ENCODE results near the gene ZNF441.
"Not testable (repeated sequence)": the region's sequence is repeated elsewhere in the genome, so short reads cannot be mapped to it uniquely, and the experiment has no call there.

ZNF441 gene

GRCh38 chr19:11766597-11767591 is at the start of gene ZNF441:
Gene ZNF441 (plus strand): TSS chr19:11767000. CDS start chr19:11767194, 194 bp downstream.
- peak; percentile 89 for DNase-seq (ENCODE audit: low read depth)

GRCh38 chr19:11721681-11722080 is 45.1 kb upstream of the ZNF441 start:
- DNase-seq (ENCODE audit: low read depth): no peak

- no peak for DNase-seq (ENCODE audit: low read depth)
Observed at GRCh38 chr19:11722414-11722813, 44.4 kb upstream of the ZNF441 start.

- DNase-seq (ENCODE audit: low read depth): no peak
Observed at GRCh38 chr19:11729586-11729985, 37.2 kb upstream of the ZNF441 start.

GRCh38 chr19:11735375-11735774 is 31.4 kb upstream of the ZNF441 start:
- DNase-seq (ENCODE audit: low read depth): no peak

- DNase-seq (ENCODE audit: low read depth): no peak
Observed at GRCh38 chr19:11736696-11737095, 30.1 kb upstream of the ZNF441 start.

- peak; percentile 8 for DNase-seq (ENCODE audit: low read depth)
Observed at GRCh38 chr19:11737964-11738745, 28.6 kb upstream of the ZNF441 start.

GRCh38 chr19:11738746-11739620 is 27.8 kb upstream of the ZNF441 start, which contains the start of gene ZNF823:
Gene ZNF823 (minus strand): TSS chr19:11738946. CDS start chr19:11738819, 127 bp downstream.
- DNase-seq (ENCODE audit: low read depth): peak; percentile 97

GRCh38 chr19:11745869-11746268 is 20.9 kb upstream of the ZNF441 start:
- no peak for DNase-seq (ENCODE audit: low read depth)

GRCh38 chr19:11747277-11747676 is 19.5 kb upstream of the ZNF441 start:
- DNase-seq (ENCODE audit: low read depth): no peak

GRCh38 chr19:11749751-11750150 is 17.0 kb upstream of the ZNF441 start:
- no peak for DNase-seq (ENCODE audit: low read depth)

- no peak for DNase-seq (ENCODE audit: low read depth)
Observed at GRCh38 chr19:11752244-11752736, 14.5 kb upstream of the ZNF441 start.

- no peak for DNase-seq (ENCODE audit: low read depth)
Observed at GRCh38 chr19:11754663-11755062, 12.1 kb upstream of the ZNF441 start.

GRCh38 chr19:11756965-11757364 is 9.8 kb upstream of the ZNF441 start:
- DNase-seq (ENCODE audit: low read depth): no peak

GRCh38 chr19:11759805-11760204 is 7.0 kb upstream of the ZNF441 start:
- DNase-seq (ENCODE audit: low read depth): no peak

GRCh38 chr19:11763117-11763516 is 3.7 kb upstream of the ZNF441 start:
- no peak for DNase-seq (ENCODE audit: low read depth)

- no peak for DNase-seq (ENCODE audit: low read depth)
Observed at GRCh38 chr19:11763611-11764010, 3.2 kb upstream of the ZNF441 start.

- DNase-seq (ENCODE audit: low read depth): peak; percentile 1
Observed at GRCh38 chr19:11767633-11768133, 883 bp downstream of the ZNF441 start.

- no peak for DNase-seq (ENCODE audit: low read depth)
Observed at GRCh38 chr19:11769995-11770394, 3.2 kb downstream of the ZNF441 start.

- DNase-seq (ENCODE audit: low read depth): not testable (repeated sequence)
Observed at GRCh38 chr19:11771520-11771919, 4.7 kb downstream of the ZNF441 start.

- not testable (repeated sequence) for DNase-seq (ENCODE audit: low read depth)
Observed at GRCh38 chr19:11776669-11777068, 9.9 kb downstream of the ZNF441 start.
